Neuronal stem cell (in vitro differentiated cells): ENCODE data around the gene ATOH1.

Source experiments
- DNase-seq: peaks from one replicate; pipeline ENCODE4 v3.0.0-alpha.2; 2013; ENCODE audit warnings: low spot score
- H2AFZ ChIP-seq: one replicate; pipeline ENCODE4 v1.6.1; 2013; ENCODE audit warnings: mild to moderate bottlenecking, low read length, inconsistent platforms
- H2AK5ac ChIP-seq: 2 replicates; pipeline ENCODE4 v1.6.1; 2013; ENCODE audit warnings: low read depth, mild to moderate bottlenecking, inconsistent platforms, low read length, moderate library complexity, mixed read lengths
- H2BK120ac ChIP-seq: 2 replicates; pipeline ENCODE4 v1.6.1; 2013; ENCODE audit warnings: low read depth, mild to moderate bottlenecking, inconsistent platforms, low read length, moderate library complexity, mixed read lengths
- H2BK12ac ChIP-seq: one replicate; pipeline ENCODE4 v1.6.1; 2013; ENCODE audit warnings: low read length, inconsistent platforms
- H2BK15ac ChIP-seq: 2 replicates; pipeline ENCODE4 v1.6.1; 2013; ENCODE audit warnings: mild to moderate bottlenecking, low read length, inconsistent platforms, mixed read lengths
- H2BK5ac ChIP-seq: one replicate; pipeline ENCODE4 v1.6.1; 2013; ENCODE audit warnings: inconsistent platforms, mild to moderate bottlenecking, low read length, moderate library complexity
- H3K14ac ChIP-seq: one replicate; pipeline ENCODE4 v1.6.1; 2013; ENCODE audit warnings: low read length, inconsistent platforms
- H3K18ac ChIP-seq: 2 replicates; pipeline ENCODE4 v1.6.1; 2013; ENCODE audit warnings: low read length, inconsistent platforms
- H3K23ac ChIP-seq: 2 replicates; pipeline ENCODE4 v1.6.1; 2013; ENCODE audit warnings: low read depth, mild to moderate bottlenecking, mixed read lengths, low read length, inconsistent platforms; ENCODE audit not compliant: poor library complexity
- H3K27ac ChIP-seq: replicated peaks from 3 replicates; pipeline ENCODE4 v1.5.1; 2013; ENCODE audit warnings: low read length, inconsistent platforms
- H3K27me3 ChIP-seq, 3 experiments: 2 replicates each; pipeline ENCODE4 v1.6.1; 2013; ENCODE audit warnings: low read length in 3 of 3, mild to moderate bottlenecking in 2 of 3, inconsistent platforms in 1 of 3, low read depth in 1 of 3, mixed read lengths in 1 of 3, moderate library complexity in 1 of 3; ENCODE audit not compliant: control insufficient read depth in 3 of 3, insufficient read depth in 3 of 3
- H3K36me3 ChIP-seq, 2 donors: replicated peaks in 1 of 2; 2 replicates each; pipeline ENCODE4 v1.6.1; 2013; ENCODE audit warnings: low read length in 2 of 2; ENCODE audit not compliant: control insufficient read depth in 2 of 2, insufficient read depth in 2 of 2
- H3K4ac ChIP-seq: 2 replicates; pipeline ENCODE4 v1.6.1; 2013; ENCODE audit warnings: inconsistent platforms, mild to moderate bottlenecking, low read length, moderate library complexity
- H3K4me1 ChIP-seq, 2 donors: 1 replicate in 1 of 2; 2 replicates in 1 of 2; pipeline ENCODE4 v1.6.1; 2013; ENCODE audit warnings: low read length in 2 of 2, low read depth in 1 of 2; ENCODE audit not compliant: control insufficient read depth in 2 of 2, insufficient read depth in 1 of 2
- H3K4me2 ChIP-seq: one replicate; pipeline ENCODE4 v1.6.1; 2013; ENCODE audit warnings: mild to moderate bottlenecking, low read length, inconsistent platforms; ENCODE audit not compliant: insufficient read depth, poor library complexity, severe bottlenecking
- H3K4me3 ChIP-seq, 2 donors: 2 replicates each; pipeline ENCODE4 v1.5.1; 2013; ENCODE audit warnings: low read length in 2 of 2, mild to moderate bottlenecking in 2 of 2, inconsistent platforms in 1 of 2, moderate library complexity in 1 of 2
- H3K79me1 ChIP-seq: one replicate; pipeline ENCODE4 v1.6.1; 2013; ENCODE audit warnings: low read depth, mild to moderate bottlenecking, inconsistent platforms, low read length, moderate library complexity
- H3K9ac ChIP-seq: one replicate; pipeline ENCODE4 v1.6.1; 2013; ENCODE audit warnings: mild to moderate bottlenecking, low read depth, low read length, inconsistent platforms; ENCODE audit not compliant: poor library complexity
- H3K9me3 ChIP-seq, 2 donors: replicated peaks in 1 of 2; 2 replicates each; pipeline versions ENCODE3 to v1.6.1; 2013; ENCODE audit warnings: low read length in 2 of 2, mild to moderate bottlenecking in 2 of 2, inconsistent platforms in 1 of 2, low read depth in 1 of 2, mixed read lengths in 1 of 2, moderate library complexity in 1 of 2; ENCODE audit not compliant: control insufficient read depth in 2 of 2, insufficient read depth in 1 of 2
- H4K8ac ChIP-seq: one replicate; pipeline ENCODE4 v1.6.1; 2013; ENCODE audit warnings: low read depth, mild to moderate bottlenecking, inconsistent platforms, low read length, moderate library complexity
- H4K91ac ChIP-seq: one replicate; pipeline ENCODE4 v1.6.1; 2013; ENCODE audit warnings: low read length, low read depth, mild to moderate bottlenecking, inconsistent platforms; ENCODE audit not compliant: poor library complexity
- WGBS, 2 donors: extraction: QIAGEN DNeasy Blood & Tissue Kit; methylation state at CpG; one replicate each; pipeline ENCODE4 v1.1.7; 2013; ENCODE audit warnings: missing lambda C conversion rate in 2 of 2, mixed read lengths in 1 of 2; ENCODE audit not compliant: insufficient read length in 2 of 2, insufficient replicate concordance in 1 of 2; ENCODE audit errors: extremely low coverage in 2 of 2; 5-methylcytosine and 5-hydroxymethylcytosine counted together

The ATOH1 gene

GRCh38 chr4:93814722-93815121 is 13.8 kb upstream of the ATOH1 start:
- no CpG with 5 or more reads among the region's 4 CpGs for WGBS, 2 donors
- DNase-seq: no peak
- H2AK5ac ChIP-seq: no peak overlapping the region

DNA sequence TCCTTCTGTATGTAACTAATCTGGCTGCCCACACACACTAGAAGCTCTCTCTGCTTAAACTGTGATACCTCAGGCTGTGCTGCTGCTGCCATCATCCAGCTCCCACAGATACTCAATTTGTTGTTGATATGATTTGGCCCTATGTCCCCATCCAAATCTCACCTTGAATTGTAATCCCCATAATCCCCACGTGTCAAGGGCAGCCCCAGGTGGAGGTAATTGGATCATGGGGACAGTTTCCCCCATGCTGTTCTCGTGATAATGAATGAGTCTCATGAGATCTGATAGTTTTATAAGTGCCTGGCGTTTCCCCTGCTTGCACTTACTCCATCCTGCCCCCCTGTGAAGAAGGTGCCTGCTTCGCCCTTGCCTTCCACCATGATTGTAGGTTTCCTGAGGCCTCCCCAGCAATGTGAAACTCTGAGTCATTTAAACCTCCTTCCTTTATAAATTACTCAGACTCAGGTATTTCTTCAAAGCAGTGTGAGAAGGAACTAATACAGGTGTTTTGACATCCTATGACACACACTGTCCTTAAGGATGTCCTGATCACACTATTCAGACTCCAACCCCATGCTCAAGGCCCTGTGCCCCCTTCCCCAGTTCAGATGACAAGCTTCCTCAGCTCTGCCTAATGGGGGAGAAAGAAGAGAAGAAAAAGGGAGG is 2.9 kb upstream of the ATOH1 start:
- Histone ChIP-seq H3K27ac (no peak overlapping the region), H3K4ac (no peak overlapping the region), H2BK5ac (no peak overlapping the region), H2BK15ac (no peak overlapping the region), H3K79me1 (no peaks in the 10 kb centered on the region), H3K9me3 (no peaks in the 10 kb centered on the region), H3K4me1 (peaks cover 10 to 15% of the 10 kb centered on the region in 2 donors), H3K14ac (no peak overlapping the region), H4K91ac (no peak overlapping the region), H3K36me3 (no peaks in the 10 kb centered on the region), H3K23ac (no peak overlapping the region), H2AFZ (no peak overlapping the region), H2AK5ac (no peak overlapping the region), H4K8ac (no peak overlapping the region), H2BK12ac (no peak overlapping the region), H3K4me2 (no peak overlapping the region), H3K18ac (no peak overlapping the region), H3K9ac (no peak overlapping the region), H3K27me3 (peaks cover 4 to 90% (median 33%) of the 10 kb centered on the region in 3 experiments), H3K4me3 (no peak overlapping the region), H2BK120ac (no peak overlapping the region)
- DNase-seq: no peak
- no CpG with 5 or more reads among the region's 4 CpGs for WGBS, 2 donors

More at GRCh38 chr4:93814722-93815121, 13.8 kb upstream of the ATOH1 start:
- Histone ChIP-seq H3K27me3 (no peaks in the 10 kb centered on the region), H2BK120ac (no peak overlapping the region), H4K91ac (no peak overlapping the region), H3K23ac (no peak overlapping the region), H3K9ac (no peak overlapping the region), H3K4me3 (no peak overlapping the region), H3K14ac (no peak overlapping the region), H2BK15ac (no peak overlapping the region), H3K4me1 (no peaks in the 10 kb centered on the region), H3K27ac (no peak overlapping the region), H3K4ac (no peak overlapping the region), H2BK5ac (no peak overlapping the region), H4K8ac (no peak overlapping the region), H3K79me1 (no peaks in the 10 kb centered on the region), H2AFZ (peak overlapping the region; percentile 38), H3K9me3 (no peaks in the 10 kb centered on the region), H3K4me2 (no peak overlapping the region), H3K18ac (no peak overlapping the region), H2BK12ac (no peak overlapping the region), H3K36me3 (no peaks in the 10 kb centered on the region)

DNA sequence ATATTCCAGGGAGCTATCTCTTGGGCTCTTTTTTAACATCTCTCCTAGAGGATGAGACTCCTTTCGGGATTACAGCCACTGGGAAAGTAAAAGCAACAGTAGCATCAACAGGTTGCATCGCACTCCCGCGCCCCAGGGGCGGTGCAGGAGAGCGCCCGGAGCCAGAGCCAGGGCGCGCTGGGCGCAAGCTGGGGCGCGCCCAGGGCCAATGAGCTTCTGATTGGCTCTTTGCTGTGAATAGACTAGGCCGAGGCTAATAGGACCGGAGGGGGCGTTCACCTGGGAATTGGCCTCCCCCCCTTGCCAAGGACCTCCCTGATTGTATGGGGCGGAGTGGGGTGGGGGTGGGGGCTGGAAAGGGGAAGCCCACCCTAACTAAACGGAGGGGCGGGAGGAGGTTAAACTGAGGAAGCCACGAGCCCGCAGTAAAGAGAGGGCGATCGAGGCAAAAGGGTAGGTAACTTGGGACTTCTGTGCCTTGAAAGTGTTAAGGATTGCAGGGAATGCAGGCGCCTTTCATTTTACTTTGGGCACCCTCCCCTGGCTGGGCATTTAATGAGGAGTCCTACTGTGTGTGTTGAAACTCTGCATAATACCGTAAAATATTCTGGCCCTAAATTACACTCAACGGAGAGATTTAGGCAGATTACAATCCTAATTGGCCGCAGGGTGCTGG is 1.1 kb upstream of the ATOH1 start:
- H2BK15ac ChIP-seq: no peak overlapping the region
- H4K91ac ChIP-seq: no peak overlapping the region
- no peak overlapping the region for H2BK12ac ChIP-seq
- no peak overlapping the region for H3K23ac ChIP-seq
- WGBS, 2 donors: no CpG with 5 or more reads among the region's 26 CpGs
- peaks cover 6 to 96% (median 47%) of the 10 kb centered on the region in 3 experiments for H3K27me3 ChIP-seq
- no peaks in the 10 kb centered on the region for H3K9me3 ChIP-seq
- H3K9ac ChIP-seq: no peak overlapping the region
- H2AK5ac ChIP-seq: no peak overlapping the region
- DNase-seq: peak; percentile 38
- no peak overlapping the region for H2BK120ac ChIP-seq
- no peak overlapping the region for H3K4ac ChIP-seq
- H2BK5ac ChIP-seq: no peak overlapping the region
- H3K36me3 ChIP-seq: no peaks in the 10 kb centered on the region
- no peak overlapping the region for H3K14ac ChIP-seq
- peak overlapping the region; percentile 30 for H2AFZ ChIP-seq
- peaks cover 10 to 15% of the 10 kb centered on the region in 2 donors for H3K4me1 ChIP-seq
- no peaks in the 10 kb centered on the region for H3K79me1 ChIP-seq
- H3K4me2 ChIP-seq: peak overlapping the region; percentile 59
- H3K18ac ChIP-seq: no peak overlapping the region
- H4K8ac ChIP-seq: no peak overlapping the region
- H3K27ac ChIP-seq: no peak overlapping the region
- H3K4me3 ChIP-seq: no peak overlapping the region
